GM23248 (cell line): ENCODE measurements around the gene ARID1B. TPM values are rescaled to one million over a fixed set of nuclear protein-coding genes. Genes with fewer than 3 reads are reported as not detected.

Source experiments
- DNase-seq: peaks from one replicate; pipeline ENCODE4 v3.0.0-alpha.2; 2015
- H2AFZ ChIP-seq: fragments of 200-600 bp; sonication (generic); 2 replicates; pipeline ENCODE4 v1.6.1; 2016; ENCODE audit warnings: antibody characterized with exemption
- H3F3A ChIP-seq: fragments of 200-600 bp; sonication (generic); 2 replicates; pipeline ENCODE4 v1.6.1; 2016; ENCODE audit warnings: mild to moderate bottlenecking, antibody characterized with exemption, mixed run types; ENCODE audit not compliant: insufficient read depth
- H3K27ac ChIP-seq: fragments of 200-600 bp; sonication (generic); 2 replicates; pipeline ENCODE4 v1.5.1; 2016; ENCODE audit warnings: mild to moderate bottlenecking
- H3K27me3 ChIP-seq: fragments of 200-600 bp; sonication (generic); replicated peaks from 2 replicates; pipeline ENCODE4 v1.6.1; 2016; ENCODE audit warnings: mild to moderate bottlenecking; ENCODE audit not compliant: insufficient read depth
- H3K36me3 ChIP-seq: fragments of 200-600 bp; sonication (generic); 2 replicates; pipeline ENCODE4 v1.6.1; 2016; ENCODE audit warnings: low read depth, mild to moderate bottlenecking
- H3K4me1 ChIP-seq: fragments of 200-600 bp; sonication (generic); 2 replicates; pipeline ENCODE4 v1.6.1; 2016; ENCODE audit warnings: mild to moderate bottlenecking; ENCODE audit not compliant: insufficient read depth
- H3K4me2 ChIP-seq: fragments of 200-600 bp; sonication (generic); one replicate; pipeline ENCODE4 v1.6.1; 2016; ENCODE audit warnings: mild to moderate bottlenecking; ENCODE audit not compliant: unreplicated experiment
- H3K4me3 ChIP-seq: fragments of 200-600 bp; sonication (generic); 2 replicates; pipeline ENCODE4 v1.5.1; 2016; ENCODE audit warnings: mild to moderate bottlenecking
- H3K79me2 ChIP-seq: fragments of 200-600 bp; sonication (generic); 2 replicates; pipeline ENCODE4 v1.6.1; 2016; ENCODE audit warnings: mild to moderate bottlenecking; ENCODE audit not compliant: insufficient read depth
- H3K9ac ChIP-seq: fragments of 200-600 bp; sonication (generic); 2 replicates; pipeline ENCODE4 v1.6.1; 2016; ENCODE audit warnings: mild to moderate bottlenecking
- H3K9me2 ChIP-seq: fragments of 200-600 bp; sonication (generic); 2 replicates; pipeline ENCODE4 v1.6.1; 2016; ENCODE audit warnings: mixed run types, mild to moderate bottlenecking, moderate library complexity; ENCODE audit not compliant: insufficient read depth
- H3K9me3 ChIP-seq: fragments of 200-600 bp; sonication (generic); one replicate; pipeline ENCODE4 v1.6.1; 2017; ENCODE audit warnings: low read depth
- H4K20me1 ChIP-seq: fragments of 200-600 bp; sonication (generic); 2 replicates; pipeline ENCODE4 v1.6.0; 2016; ENCODE audit not compliant: insufficient read depth
- EZH2 ChIP-seq: fragments of 200-600 bp; sonication (generic); IDR thresholded peaks from 2 replicates; pipeline ENCODE4 v1.6.1; 2018; ENCODE audit warnings: antibody characterized with exemption, mild to moderate bottlenecking; ENCODE audit not compliant: insufficient read depth, poor library complexity, severe bottlenecking
- EZH2phosphoT487 ChIP-seq: fragments of 200-600 bp; sonication (generic); IDR thresholded peaks from 2 replicates; pipeline ENCODE4 v1.6.1; 2018; ENCODE audit warnings: antibody characterized with exemption, moderate library complexity, mild to moderate bottlenecking, low read depth; ENCODE audit not compliant: insufficient read depth
- WGBS, 2 experiments: methylation state at CpG; one replicate each; pipeline ENCODE4 v1.1.6; 2015 to 2017; ENCODE audit warnings: low lambda C conversion rate in 2 of 2, low coverage in 1 of 2; ENCODE audit errors: missing lambda C conversion rate in 2 of 2; 5-methylcytosine and 5-hydroxymethylcytosine counted together
- in situ Hi-C: fragments of 300-500 bp; cut with MboI; formaldehyde crosslinking; loops from 2 replicates; pipeline ENCODE4 v1.15.0; 2020
- polyA plus RNA-seq: library from polyadenylated mRNA; unstranded; fragments of >200 nt; fragmentation: Nextera tagmentation; extraction: Ambion mirVana; gene quantifications from 2 replicates; pipeline ENCODE4 v1.2.1, GENCODE V29; 2016
- total RNA-seq: library from RNA; depleted of rRNA; stranded (reverse); fragments of >200 nt; shearing (Covaris generic); gene quantifications from 2 replicates; pipeline ENCODE4 v1.2.3, GENCODE V29; 2014

ARID1B gene
- total and polyA plus RNA-seq, 2 experiments from 2014 or later, result 19.3 to 21.2 TPM

DNA sequence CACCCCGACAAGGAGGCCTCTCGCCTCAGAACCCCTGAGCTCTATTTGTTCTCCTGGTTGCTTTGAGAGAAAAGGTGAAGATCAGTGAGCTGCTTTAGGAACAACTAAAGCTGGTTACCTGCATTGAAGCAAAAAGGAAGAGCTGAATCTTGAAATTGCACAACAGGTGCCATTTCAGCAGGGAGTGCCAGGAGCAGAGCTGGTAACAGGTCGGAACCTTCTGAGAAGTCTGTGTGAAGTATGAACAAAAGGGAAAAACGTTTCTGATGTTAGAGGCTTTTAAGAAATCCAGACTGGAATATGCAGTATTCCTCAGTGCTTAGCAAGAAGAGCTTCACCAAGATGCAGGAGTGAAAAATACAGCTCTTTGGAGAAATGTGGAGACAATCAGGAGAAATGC is 382.2 kb downstream of the ARID1B start:
- no peak overlapping the region for H3K9ac ChIP-seq
- WGBS, 2 experiments, result 93 to 96% methylated on average over 4 of the region's 4 CpGs
- no peak overlapping the region for H2AFZ ChIP-seq
- no peaks in the 10 kb centered on the region for H3K4me1 ChIP-seq
- H3K4me2 ChIP-seq, result no peak overlapping the region
- no peaks in the 10 kb centered on the region for H3K36me3 ChIP-seq
- H3K9me2 ChIP-seq, result no peaks in the 10 kb centered on the region
- no peaks in the 10 kb centered on the region for H4K20me1 ChIP-seq
- DNase-seq, result no peak
- no peaks in the 10 kb centered on the region for H3K27me3 ChIP-seq
- H3K27ac ChIP-seq, result no peak overlapping the region
- no peaks in the 10 kb centered on the region for H3F3A ChIP-seq
- TF ChIP-seq EZH2, result no peak
- TF ChIP-seq EZH2phosphoT487, result no peak
- H3K9me3 ChIP-seq, result no peaks in the 10 kb centered on the region
- in situ Hi-C loops, result no loop called here
- H3K4me3 ChIP-seq, result no peak overlapping the region
- no peaks in the 10 kb centered on the region; the same call in 1 of the 2 replicates for H3K79me2 ChIP-seq

DNA sequence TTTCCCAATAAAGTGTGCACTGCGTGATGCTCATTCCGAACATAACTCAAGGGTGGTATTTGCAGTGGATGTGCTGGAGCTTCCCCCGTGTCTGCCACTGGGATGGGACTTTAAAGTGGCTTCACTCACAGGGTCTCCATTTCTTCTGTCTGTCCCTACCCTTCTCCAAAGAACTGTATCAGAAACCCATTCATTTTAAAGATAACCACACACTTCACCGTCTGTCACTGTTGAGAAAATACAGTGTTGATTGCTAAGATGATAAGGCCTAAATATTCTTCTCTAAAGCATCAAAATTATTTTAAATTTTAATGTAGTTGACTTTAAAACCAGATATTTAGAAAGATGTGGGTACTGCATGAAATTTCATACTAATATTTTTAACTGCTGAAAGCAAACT is 384.7 kb downstream of the ARID1B start:
- 82 to 84% methylated on average over 4 of the region's 4 CpGs for WGBS, 2 experiments
- no peaks in the 10 kb centered on the region for H3K27me3 ChIP-seq
- H3K27ac ChIP-seq, result no peak overlapping the region
- H3K4me2 ChIP-seq, result no peak overlapping the region
- H2AFZ ChIP-seq, result no peak overlapping the region
- no peak for TF ChIP-seq EZH2
- no peak for TF ChIP-seq EZH2phosphoT487
- no peaks in the 10 kb centered on the region for H3K4me1 ChIP-seq
- H4K20me1 ChIP-seq, result no peaks in the 10 kb centered on the region
- H3K36me3 ChIP-seq, result no peaks in the 10 kb centered on the region
- H3K79me2 ChIP-seq, result no peaks in the 10 kb centered on the region
- no peak for DNase-seq
- no peaks in the 10 kb centered on the region for H3K9me2 ChIP-seq
- no peak overlapping the region for H3K9ac ChIP-seq
- H3F3A ChIP-seq, result peaks cover 10% of the 10 kb centered on the region
- H3K4me3 ChIP-seq, result no peak overlapping the region
- no peaks in the 10 kb centered on the region for H3K9me3 ChIP-seq
- in situ Hi-C loops, result no loop called here

DNA sequence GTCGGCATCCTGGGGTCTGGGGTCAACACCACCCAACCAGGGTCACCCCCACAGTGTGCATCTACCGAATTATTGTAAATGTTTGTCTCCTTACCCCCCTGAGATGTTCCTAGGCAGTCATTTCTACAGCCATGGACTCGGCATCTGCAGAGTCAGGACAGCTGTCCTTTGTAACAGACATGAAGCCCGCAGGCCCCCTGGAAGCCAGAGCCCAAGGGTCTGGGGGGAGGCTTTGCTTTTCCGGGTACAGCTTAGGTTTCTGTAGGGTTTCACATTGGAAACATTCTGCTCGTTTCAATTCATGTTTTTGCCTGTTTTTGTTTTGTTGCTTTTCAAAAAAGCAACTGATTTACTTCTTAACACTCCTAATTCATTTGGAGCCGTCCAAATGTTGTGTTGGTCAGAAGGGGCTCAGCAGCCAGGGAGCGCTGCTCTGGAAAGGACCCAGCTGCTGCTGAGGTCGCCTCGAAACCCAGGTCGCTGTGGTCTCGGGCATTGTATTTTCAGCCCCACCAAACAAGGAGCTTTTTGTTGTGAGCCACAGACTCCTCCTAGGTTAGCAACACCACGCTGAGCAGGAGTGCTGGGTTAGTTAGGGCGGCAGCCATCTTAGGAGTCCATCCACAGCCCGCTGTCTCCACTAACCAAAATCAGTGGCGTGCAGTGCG is 385.7 kb downstream of the ARID1B start:
- H3F3A ChIP-seq, result peaks cover 10% of the 10 kb centered on the region
- no peaks in the 10 kb centered on the region for H3K9me3 ChIP-seq
- no peaks in the 10 kb centered on the region for H3K79me2 ChIP-seq
- no peak overlapping the region for H3K4me2 ChIP-seq
- no peak overlapping the region for H2AFZ ChIP-seq
- H3K4me1 ChIP-seq, result no peaks in the 10 kb centered on the region
- H3K9ac ChIP-seq, result no peak overlapping the region
- no peaks in the 10 kb centered on the region for H3K27me3 ChIP-seq
- 93 to 96% methylated on average over 17 of the region's 17 CpGs for WGBS, 2 experiments
- no peak overlapping the region for H3K4me3 ChIP-seq
- no peak for TF ChIP-seq EZH2
- in situ Hi-C loops, result no loop called here
- H3K9me2 ChIP-seq, result no peaks in the 10 kb centered on the region
- H3K27ac ChIP-seq, result no peak overlapping the region
- peaks cover 4% of the 10 kb centered on the region; the same call in 1 of the 2 replicates for H3K36me3 ChIP-seq
- H4K20me1 ChIP-seq, result no peaks in the 10 kb centered on the region
- DNase-seq, result no peak

DNA sequence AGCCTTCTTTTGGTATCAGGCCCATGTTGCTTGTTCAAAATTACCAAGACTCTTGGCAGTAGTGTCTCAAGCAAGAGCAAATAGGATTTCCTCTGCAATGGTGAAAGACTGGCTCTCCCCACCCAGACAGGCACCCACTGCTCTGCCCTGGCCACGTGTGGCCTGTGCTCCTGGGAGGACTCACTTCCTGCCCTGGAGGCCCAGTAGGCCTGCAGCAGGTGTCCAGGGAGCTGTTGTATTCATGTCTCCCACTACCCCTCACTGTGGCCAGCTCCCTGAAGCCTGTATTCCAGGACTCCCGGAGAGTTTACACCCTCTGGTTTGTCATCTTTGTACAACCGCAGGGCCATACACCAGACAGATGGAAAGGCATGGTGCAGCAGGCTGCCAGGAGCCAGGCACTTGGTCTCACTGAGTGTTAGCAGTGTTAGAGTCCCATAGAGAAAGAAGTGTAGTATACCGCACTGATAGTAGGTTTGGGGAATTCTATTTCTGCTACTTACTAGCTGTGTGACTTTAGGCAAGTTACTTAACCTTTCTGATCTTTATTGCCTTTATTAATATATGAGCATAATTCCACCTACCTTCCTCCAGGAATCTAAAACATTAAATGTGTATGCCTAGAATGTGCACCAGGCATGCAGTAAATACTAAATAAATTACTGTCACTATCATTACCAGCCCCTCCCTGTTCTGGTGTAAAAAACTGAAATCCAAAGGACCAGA is 386.4 kb downstream of the ARID1B start:
- 80 to 93% methylated on average over 4 of the region's 4 CpGs for WGBS, 2 experiments
- no peak overlapping the region for H3K4me3 ChIP-seq
- no peaks in the 10 kb centered on the region for H3K4me1 ChIP-seq
- peaks cover 10% of the 10 kb centered on the region for H3F3A ChIP-seq
- in situ Hi-C loops, result no loop called here
- H3K4me2 ChIP-seq, result no peak overlapping the region
- DNase-seq, result no peak
- H3K9me3 ChIP-seq, result no peaks in the 10 kb centered on the region
- peaks cover 5% of the 10 kb centered on the region; the same call in 1 of the 2 replicates for H3K36me3 ChIP-seq
- H3K27ac ChIP-seq, result no peak overlapping the region
- no peak for TF ChIP-seq EZH2phosphoT487
- no peak for TF ChIP-seq EZH2
- no peak overlapping the region for H3K9ac ChIP-seq
- no peaks in the 10 kb centered on the region for H4K20me1 ChIP-seq
- no peak overlapping the region for H2AFZ ChIP-seq
- H3K9me2 ChIP-seq, result no peaks in the 10 kb centered on the region
- H3K79me2 ChIP-seq, result no peaks in the 10 kb centered on the region
- no peaks in the 10 kb centered on the region for H3K27me3 ChIP-seq
